Suprapubic skin (tissue), 4 donors: ENCODE results near the gene RAPH1. TPM values are rescaled to one million over a fixed set of nuclear protein-coding genes. Genes with fewer than 3 reads are reported as not detected.

ENCODE experiments used
- DNase-seq, 2 donors: peaks; one replicate each; pipeline ENCODE4 v3.0.0-alpha.2; 2019; ENCODE audit warnings: low spot score in 2 of 2
- H3K27ac ChIP-seq: fragments of 200-600 bp; sonication (generic); one replicate; pipeline ENCODE4 v1.5.1; 2019
- H3K27me3 ChIP-seq: fragments of 200-600 bp; sonication (generic); one replicate; pipeline ENCODE4 v1.5.1; 2019
- H3K36me3 ChIP-seq: fragments of 200-600 bp; sonication (generic); one replicate; pipeline ENCODE4 v1.5.1; 2019
- H3K4me1 ChIP-seq: fragments of 200-600 bp; sonication (generic); one replicate; pipeline ENCODE4 v1.5.1; 2019
- H3K4me3 ChIP-seq: fragments of 200-600 bp; sonication (generic); one replicate; pipeline ENCODE4 v1.5.1; 2019; ENCODE audit warnings: mild to moderate bottlenecking
- H3K9me3 ChIP-seq: fragments of 200-600 bp; sonication (generic); one replicate; pipeline ENCODE4 v1.5.1; 2019
- EP300 ChIP-seq: sonication (generic); formaldehyde crosslinking; IDR thresholded peaks from one replicate; pipeline ENCODE4 v1.6.1; 2017; ENCODE audit warnings: antibody characterized with exemption
- POLR2A ChIP-seq, 2 donors: fragments of 450-650 bp; IDR thresholded peaks; one replicate each; pipeline ENCODE4 v1.6.1; 2017; ENCODE audit warnings: antibody characterized with exemption in 2 of 2, mild to moderate bottlenecking in 2 of 2, moderate library complexity in 2 of 2
- POLR2AphosphoS5 ChIP-seq, 3 donors: sonication (generic); formaldehyde crosslinking; IDR thresholded peaks; one replicate each; pipeline ENCODE4 v1.6.1; 2017; ENCODE audit warnings: antibody characterized with exemption in 3 of 3
- WGBS: methylation state at CpG from one replicate; pipeline ENCODE4 v1.1.5; 2018; 5-methylcytosine and 5-hydroxymethylcytosine counted together
- total RNA-seq, 4 donors: library from RNA; depleted of rRNA; stranded (reverse); fragments of >200 nt; gene quantifications; one replicate each; pipeline ENCODE4 v1.1.0, GENCODE V29; 2016
- TF ChIP-seq, protein P1 (sequence below), 2 donors: fragments of 200-600 bp in 1 of 2; fragments of 450-650 bp in 1 of 2; sonication (generic) in 1 of 2; IDR thresholded peaks; one replicate each; pipeline ENCODE4 v1.5.1; 2016 to 2019; ENCODE audit warnings: antibody characterized with exemption in 2 of 2, mild to moderate bottlenecking in 1 of 2, moderate library complexity in 1 of 2

Gene RAPH1
- total RNA-seq, 4 donors from 2014 or later: 38.3 to 58.2 (median 49.3) TPM

DNA sequence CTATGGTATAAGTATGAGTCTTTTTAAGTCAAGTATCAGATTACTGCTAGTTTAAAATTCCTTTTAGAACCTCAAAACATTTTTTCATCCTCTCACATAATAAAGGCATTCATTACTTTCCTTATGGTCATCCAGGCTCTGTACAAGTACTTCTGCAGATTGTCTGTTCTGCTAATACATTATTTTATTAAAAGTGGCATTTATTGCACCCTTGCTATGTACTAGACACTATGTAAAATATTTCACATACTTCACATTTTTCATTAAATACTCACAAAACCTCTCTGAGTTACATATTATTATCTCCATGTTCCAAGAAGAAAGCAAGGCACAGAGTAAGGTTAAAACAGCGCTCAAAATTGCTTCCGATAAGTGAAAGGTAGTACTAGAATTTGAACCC lies 84.1 kb downstream of the RAPH1 start:
- TF ChIP-seq POLR2AphosphoS5 (IDR thresholded peaks at IDR 0.05): no peak
- no peak for TF ChIP-seq POLR2A (IDR thresholded peaks at IDR 0.05)
- TF ChIP-seq, protein P1, sequence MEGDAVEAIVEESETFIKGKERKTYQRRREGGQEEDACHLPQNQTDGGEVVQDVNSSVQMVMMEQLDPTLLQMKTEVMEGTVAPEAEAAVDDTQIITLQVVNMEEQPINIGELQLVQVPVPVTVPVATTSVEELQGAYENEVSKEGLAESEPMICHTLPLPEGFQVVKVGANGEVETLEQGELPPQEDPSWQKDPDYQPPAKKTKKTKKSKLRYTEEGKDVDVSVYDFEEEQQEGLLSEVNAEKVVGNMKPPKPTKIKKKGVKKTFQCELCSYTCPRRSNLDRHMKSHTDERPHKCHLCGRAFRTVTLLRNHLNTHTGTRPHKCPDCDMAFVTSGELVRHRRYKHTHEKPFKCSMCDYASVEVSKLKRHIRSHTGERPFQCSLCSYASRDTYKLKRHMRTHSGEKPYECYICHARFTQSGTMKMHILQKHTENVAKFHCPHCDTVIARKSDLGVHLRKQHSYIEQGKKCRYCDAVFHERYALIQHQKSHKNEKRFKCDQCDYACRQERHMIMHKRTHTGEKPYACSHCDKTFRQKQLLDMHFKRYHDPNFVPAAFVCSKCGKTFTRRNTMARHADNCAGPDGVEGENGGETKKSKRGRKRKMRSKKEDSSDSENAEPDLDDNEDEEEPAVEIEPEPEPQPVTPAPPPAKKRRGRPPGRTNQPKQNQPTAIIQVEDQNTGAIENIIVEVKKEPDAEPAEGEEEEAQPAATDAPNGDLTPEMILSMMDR (IDR thresholded peaks at IDR 0.05): no peak
- TF ChIP-seq EP300: no peak
- no peaks in the 10 kb centered on the region for H3K9me3 ChIP-seq
- DNase-seq: no peak
- no peaks in the 10 kb centered on the region for H3K27me3 ChIP-seq
- WGBS: 91% methylated on average over 2 of the region's 2 CpGs
- H3K4me1 ChIP-seq: peaks cover 10% of the 10 kb centered on the region
- H3K4me3 ChIP-seq: no peak overlapping the region
- H3K36me3 ChIP-seq: peaks cover 65% of the 10 kb centered on the region
- no peak overlapping the region for H3K27ac ChIP-seq

- H3K36me3 ChIP-seq: peaks cover 68% of the 10 kb centered on the region
- DNase-seq: no peak
- H3K9me3 ChIP-seq: no peaks in the 10 kb centered on the region
- H3K27me3 ChIP-seq: no peaks in the 10 kb centered on the region
- peaks cover 10% of the 10 kb centered on the region for H3K4me1 ChIP-seq
- 80% methylated on average over 3 of the region's 3 CpGs for WGBS
- TF ChIP-seq POLR2AphosphoS5 (IDR thresholded peaks at IDR 0.05) (no peak), POLR2A (IDR thresholded peaks at IDR 0.05) (no peak), EP300 (no peak)
- TF ChIP-seq, protein P1 (IDR thresholded peaks at IDR 0.05): no peak
- H3K4me3 ChIP-seq: no peak overlapping the region
- no peak overlapping the region for H3K27ac ChIP-seq
Observed at GRCh38 chr2:203450561-203450960, 84.5 kb downstream of the RAPH1 start.

GRCh38 chr2:203446780-203447179 lies 88.3 kb downstream of the RAPH1 start:
- Histone ChIP-seq H3K27me3 (no peaks in the 10 kb centered on the region), H3K9me3 (no peaks in the 10 kb centered on the region), H3K4me1 (peaks cover 3% of the 10 kb centered on the region), H3K4me3 (no peak overlapping the region), H3K27ac (no peak overlapping the region), H3K36me3 (peaks cover 90% of the 10 kb centered on the region)
- TF ChIP-seq POLR2A (IDR thresholded peaks at IDR 0.05) (no peak), POLR2AphosphoS5 (IDR thresholded peaks at IDR 0.05) (no peak), EP300 (no peak)
- TF ChIP-seq, protein P1 (IDR thresholded peaks at IDR 0.05): no peak
- no peak for DNase-seq
- 99% methylated on average over 3 of the region's 3 CpGs for WGBS

- TF ChIP-seq POLR2A (IDR thresholded peaks at IDR 0.05) (no peak), POLR2AphosphoS5 (IDR thresholded peaks at IDR 0.05) (no peak), EP300 (no peak)
- TF ChIP-seq, protein P1 (IDR thresholded peaks at IDR 0.05): no peak
- WGBS: 82% methylated on average over 3 of the region's 3 CpGs
- no peaks in the 10 kb centered on the region for H3K27me3 ChIP-seq
- H3K4me1 ChIP-seq: no peaks in the 10 kb centered on the region
- H3K36me3 ChIP-seq: peaks cover 90% of the 10 kb centered on the region
- H3K4me3 ChIP-seq: no peak overlapping the region
- DNase-seq: no peak
- no peak overlapping the region for H3K27ac ChIP-seq
- H3K9me3 ChIP-seq: no peaks in the 10 kb centered on the region
Observed at GRCh38 chr2:203446071-203446481, 89.0 kb downstream of the RAPH1 start.

GRCh38 chr2:203444738-203445137 lies 90.4 kb downstream of the RAPH1 start:
- Histone ChIP-seq H3K9me3 (no peaks in the 10 kb centered on the region), H3K4me1 (no peaks in the 10 kb centered on the region), H3K36me3 (peaks cover 94% of the 10 kb centered on the region), H3K4me3 (no peak overlapping the region), H3K27me3 (no peaks in the 10 kb centered on the region), H3K27ac (no peak overlapping the region)
- TF ChIP-seq POLR2AphosphoS5 (IDR thresholded peaks at IDR 0.05): no peak
- no peak for TF ChIP-seq EP300
- TF ChIP-seq, protein P1 (IDR thresholded peaks at IDR 0.05): no peak
- TF ChIP-seq POLR2A (IDR thresholded peaks at IDR 0.05): no peak
- DNase-seq: no peak
- WGBS: 83% methylated on average over 7 of the region's 7 CpGs
